ENCODE data around the gene CAMSAP1.

- TF ChIP-seq EZH2 (IDR thresholded peaks at IDR 0.05; ENCODE audit: insufficient read depth, low read length) (no peak), CTCF (IDR thresholded peaks at IDR 0.05; ENCODE audit: insufficient read depth, low read depth, low read length) (no peak)
These were observed 104.4 kb downstream of the CAMSAP1 start for GRCh38 chr9:135802876-135803419.
